Measurements from ENCODE around the gene MED12L.

- TF ChIP-seq, protein P1, sequence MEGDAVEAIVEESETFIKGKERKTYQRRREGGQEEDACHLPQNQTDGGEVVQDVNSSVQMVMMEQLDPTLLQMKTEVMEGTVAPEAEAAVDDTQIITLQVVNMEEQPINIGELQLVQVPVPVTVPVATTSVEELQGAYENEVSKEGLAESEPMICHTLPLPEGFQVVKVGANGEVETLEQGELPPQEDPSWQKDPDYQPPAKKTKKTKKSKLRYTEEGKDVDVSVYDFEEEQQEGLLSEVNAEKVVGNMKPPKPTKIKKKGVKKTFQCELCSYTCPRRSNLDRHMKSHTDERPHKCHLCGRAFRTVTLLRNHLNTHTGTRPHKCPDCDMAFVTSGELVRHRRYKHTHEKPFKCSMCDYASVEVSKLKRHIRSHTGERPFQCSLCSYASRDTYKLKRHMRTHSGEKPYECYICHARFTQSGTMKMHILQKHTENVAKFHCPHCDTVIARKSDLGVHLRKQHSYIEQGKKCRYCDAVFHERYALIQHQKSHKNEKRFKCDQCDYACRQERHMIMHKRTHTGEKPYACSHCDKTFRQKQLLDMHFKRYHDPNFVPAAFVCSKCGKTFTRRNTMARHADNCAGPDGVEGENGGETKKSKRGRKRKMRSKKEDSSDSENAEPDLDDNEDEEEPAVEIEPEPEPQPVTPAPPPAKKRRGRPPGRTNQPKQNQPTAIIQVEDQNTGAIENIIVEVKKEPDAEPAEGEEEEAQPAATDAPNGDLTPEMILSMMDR (conservative IDR thresholded peaks at IDR 0.05) = no peak
- no peak for TF ChIP-seq EZH2 (IDR thresholded peaks at IDR 0.05; ENCODE audit: low read depth)
Measured at GRCh38 chr3:151446002-151446340, 360.5 kb downstream of the MED12L start.
